Stimulated activated naive CD4-positive, alpha-beta T cell treated with Interleukin-2 at 50 U/mL for 16 hours (primary cell): ENCODE results near the gene DUS1L.

Experiments
- DNase-seq: peaks from one replicate; lab custom pipeline; 2025; lab: John Stamatoyannopoulos, UW

DUS1L gene

GRCh38 chr17:82055023-82055964 is 10.3 kb downstream of the DUS1L start:
- no peak for DNase-seq

GRCh38 chr17:82054351-82055022 is 11.1 kb downstream of the DUS1L start:
- no peak for DNase-seq

DNA sequence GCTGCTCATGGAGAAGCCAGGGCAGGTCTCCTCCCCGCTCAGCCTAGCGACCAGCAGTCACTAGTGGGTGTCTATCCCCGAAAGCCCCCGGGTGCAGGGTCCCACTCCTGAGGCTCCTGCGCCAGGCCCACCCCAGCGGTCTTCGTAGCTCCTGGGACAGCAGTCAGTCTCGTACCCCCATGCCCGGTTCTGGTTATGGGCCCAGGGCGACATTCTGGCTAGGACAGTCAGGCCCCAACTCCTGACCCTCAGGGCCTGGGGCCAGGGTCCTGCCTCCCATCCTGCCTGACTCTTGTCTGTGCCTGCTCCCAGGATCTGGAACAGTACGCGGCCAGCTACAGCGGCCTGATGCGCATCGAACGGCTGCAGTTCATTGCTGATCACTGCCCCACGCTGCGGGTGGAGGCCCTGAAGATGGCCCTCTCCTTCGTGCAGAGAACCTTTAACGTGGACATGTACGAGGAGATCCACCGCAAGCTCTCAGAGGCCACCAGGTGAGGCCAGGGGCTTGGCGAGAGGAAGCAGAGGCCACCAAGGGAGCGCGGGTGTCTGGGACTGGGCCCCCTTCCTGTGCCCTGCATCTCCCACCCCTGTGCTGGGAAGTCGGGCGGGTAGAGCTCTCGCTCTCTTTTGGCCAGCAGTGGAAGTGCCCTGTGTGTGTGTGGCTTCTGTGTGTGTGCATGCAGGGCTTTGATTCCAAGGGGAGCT is 11.9 kb downstream of the DUS1L start:
- DNase-seq = no peak

GRCh38 chr17:82053130-82053529 is 12.5 kb downstream of the DUS1L start:
- DNase-seq = no peak

GRCh38 chr17:82052638-82053059 is 13.0 kb downstream of the DUS1L start:
- no peak for DNase-seq

DNA sequence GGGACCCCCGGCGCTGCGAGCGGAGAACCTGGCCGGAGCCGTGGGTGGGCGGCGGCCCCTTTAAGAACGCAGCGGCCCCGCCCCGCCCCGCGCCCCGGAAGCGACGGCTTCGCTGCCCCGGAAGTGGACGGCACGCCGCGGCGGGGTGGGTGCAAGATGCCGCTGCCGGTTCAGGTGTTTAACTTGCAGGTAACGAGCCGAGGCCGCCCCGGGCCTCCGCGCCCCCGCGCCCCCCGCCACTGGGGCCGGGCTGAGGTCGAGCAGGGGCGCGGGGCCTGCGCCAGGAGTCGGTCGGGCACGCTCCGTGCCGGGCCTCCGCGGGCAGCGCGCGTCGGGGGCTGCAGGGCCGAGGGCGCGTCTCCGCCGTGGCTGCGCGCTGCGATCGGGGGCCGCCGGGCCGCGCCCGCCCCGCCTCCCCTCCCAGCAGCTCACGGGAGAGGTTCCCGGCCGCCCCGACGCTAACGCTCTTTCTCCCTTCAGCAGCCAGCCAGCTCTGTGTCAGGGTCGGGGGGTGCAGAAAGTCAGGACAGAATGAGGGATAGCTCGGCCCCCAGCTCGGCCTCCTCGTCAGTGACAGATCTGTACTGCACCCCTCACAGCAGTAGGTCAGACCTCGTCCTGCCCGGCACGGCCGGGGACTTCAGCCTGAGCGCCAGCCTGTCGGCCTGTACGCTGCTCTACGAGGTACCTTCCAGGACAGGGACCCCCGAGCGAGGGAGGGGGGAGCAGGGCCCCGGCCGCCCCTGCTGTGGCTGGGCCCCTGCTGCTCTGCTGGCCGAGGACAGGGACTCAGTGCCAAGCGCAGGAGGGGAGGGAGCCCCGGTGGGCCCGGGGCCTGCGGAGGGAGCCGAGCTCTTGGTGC is 13.6 kb downstream of the DUS1L start, which contains the start of the genes GPS1 and RFNG:
GPS1 (plus strand) TSS at position 123 of the 862 bp plus-strand sequence; CDS start at position 157, 34 bp downstream.
RFNG (minus strand) TSS at position 36 of the 862 bp plus-strand sequence. CDS start 45 bp downstream, outside the sequence.
- DNase-seq = peak; percentile 84

- DNase-seq = no peak
Observed at GRCh38 chr17:82050761-82051641, 14.6 kb downstream of the DUS1L start.

DNA sequence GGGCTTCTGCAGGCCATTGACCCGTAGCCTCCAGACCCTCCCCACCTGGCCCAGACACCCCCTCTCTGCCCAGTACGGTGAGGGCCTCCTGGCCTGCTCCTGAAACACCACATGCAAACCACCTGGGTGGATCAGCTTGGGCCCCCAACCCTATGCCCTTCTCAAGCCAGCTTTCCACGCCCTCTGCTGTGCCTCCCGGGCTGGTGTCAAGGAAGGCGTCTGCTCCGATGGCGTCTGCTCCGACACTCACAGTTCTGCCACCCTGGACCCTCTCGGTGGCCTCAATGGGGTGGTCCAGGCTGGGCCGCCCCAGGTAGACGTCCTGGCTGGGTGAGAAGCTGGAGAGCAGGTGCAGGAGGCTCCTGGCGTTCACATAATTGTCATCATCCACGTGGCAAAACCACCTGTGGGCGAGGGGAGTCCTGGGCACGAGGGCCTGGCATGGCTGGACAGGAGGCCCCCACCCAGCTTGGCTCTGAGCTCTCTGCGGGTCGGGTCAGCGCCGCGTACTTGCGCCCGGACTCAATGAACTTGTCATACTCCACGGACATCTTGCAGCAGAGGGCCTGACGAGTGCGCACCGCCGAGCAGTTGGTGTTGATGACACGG is 15.3 kb downstream of the DUS1L start:
- DNase-seq = no peak

GRCh38 chr17:82049521-82049971 is 16.1 kb downstream of the DUS1L start:
- DNase-seq = no peak

DNA sequence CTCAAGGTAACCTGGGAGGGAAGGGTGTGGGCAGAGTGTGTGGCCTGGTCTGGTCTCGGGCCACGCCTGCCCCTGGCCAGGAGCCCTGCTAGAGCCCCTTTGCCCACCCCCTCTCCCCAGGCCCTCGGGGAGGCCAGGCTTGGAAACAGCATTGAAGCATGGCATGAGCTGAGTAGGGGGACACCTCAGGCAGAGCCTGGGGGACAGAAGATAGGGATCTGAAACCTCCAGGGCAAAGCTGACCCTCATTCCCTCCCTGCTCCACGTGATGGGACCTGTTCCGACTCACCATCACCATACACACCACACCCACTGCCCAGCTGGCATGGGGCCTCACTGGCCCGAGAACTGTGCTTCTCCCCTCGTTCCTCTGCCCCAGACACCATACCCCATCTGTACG is 16.5 kb downstream of the DUS1L start:
- DNase-seq = no peak

DNA sequence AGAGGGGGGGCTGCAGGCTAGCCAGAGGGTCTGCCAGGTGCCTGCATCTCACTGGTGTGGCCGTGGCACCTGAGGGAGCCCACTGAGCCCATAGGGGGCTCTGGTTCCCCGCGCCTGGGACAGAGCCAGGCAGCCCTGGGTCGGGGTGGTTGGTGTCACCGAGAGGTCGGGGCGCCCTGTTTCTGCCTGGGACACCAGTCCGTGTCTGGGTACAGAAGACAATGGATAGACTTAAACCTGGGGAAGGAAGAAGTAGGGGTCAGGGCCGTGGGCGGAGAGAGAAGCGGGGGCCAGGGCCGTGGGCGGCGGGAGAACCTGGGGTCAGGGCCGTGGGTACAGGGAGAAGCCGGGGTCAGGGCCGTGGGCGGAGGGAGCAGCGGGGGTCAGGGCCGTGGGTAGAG is 17.0 kb downstream of the DUS1L start:
- DNase-seq = no peak

DNA sequence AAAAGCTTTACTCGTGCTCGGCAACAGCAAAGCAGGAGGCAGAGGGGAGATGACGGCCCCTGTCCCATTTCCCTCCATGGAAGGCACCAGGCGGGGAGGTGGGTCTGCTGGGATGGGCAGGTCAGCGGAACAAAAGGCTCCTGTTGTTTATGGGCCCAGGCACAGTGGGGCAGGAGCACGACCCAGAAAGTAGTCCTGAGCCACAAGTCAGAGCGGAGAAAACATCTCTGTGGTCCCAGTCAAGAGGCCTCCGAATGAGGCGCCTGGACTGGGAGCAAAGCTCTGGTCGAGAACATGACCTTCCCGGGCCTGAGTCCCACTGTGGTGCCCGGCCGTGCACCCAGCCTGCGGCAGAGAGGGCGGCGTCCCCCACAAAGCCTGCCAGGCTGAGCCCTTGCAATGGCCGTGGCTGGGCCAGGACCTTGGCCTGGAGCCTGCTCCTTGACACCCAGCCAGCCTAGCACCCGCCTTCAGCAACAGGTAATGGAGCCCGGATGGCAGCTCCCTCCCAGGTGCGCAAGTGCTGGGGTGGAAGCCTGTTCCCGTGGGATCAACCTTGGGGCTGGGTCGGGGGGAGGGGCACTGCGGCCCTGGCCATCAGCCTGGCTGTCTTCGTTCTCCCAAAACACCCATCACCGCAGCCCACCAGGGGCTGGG is 17.6 kb downstream of the DUS1L start:
- DNase-seq = no peak

GRCh38 chr17:82047379-82047778 is 18.2 kb downstream of the DUS1L start:
- no peak for DNase-seq

DNA sequence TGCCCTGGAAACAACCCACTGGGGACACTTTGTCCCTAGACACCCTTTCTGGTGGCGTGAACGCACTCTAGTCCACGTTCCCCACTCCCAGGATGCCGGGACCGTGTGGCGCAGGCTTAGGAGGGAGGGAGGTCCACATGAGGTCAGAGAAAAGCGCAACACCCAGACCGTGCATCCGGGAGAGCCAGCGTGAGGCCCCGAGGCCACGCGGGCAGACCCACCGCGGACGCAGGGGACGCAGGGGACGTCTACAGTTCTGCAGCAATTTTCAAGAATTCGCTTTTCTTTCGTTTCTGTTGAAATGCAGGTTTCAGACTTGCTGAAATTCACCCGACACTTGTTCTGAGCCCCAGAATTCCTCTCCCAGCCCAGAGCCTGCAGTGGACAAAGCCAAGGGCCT is 18.7 kb downstream of the DUS1L start:
- DNase-seq = no peak

GRCh38 chr17:82045936-82046484 is 19.6 kb downstream of the DUS1L start:
- no peak for DNase-seq

DNA sequence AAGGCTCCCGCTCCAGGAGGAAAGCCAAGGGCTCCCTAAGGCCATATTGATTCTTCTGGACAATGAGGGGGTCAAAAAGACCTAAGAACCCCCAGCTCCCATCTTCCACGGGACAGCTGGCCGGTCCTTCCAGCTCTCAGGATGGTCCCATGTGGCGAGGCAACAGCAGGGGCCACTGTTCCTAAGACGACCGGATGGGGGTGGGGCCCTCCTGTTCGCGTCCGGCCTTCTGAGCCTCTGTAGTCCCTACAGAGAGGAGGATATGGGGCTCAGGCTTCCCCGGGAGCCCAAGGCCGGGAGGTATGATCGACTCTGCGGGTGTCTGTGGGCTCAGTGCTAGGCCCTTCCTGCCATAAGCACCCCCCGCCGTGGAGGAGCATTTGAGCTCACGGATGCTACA is 22.1 kb downstream of the DUS1L start:
- no peak for DNase-seq

DNA sequence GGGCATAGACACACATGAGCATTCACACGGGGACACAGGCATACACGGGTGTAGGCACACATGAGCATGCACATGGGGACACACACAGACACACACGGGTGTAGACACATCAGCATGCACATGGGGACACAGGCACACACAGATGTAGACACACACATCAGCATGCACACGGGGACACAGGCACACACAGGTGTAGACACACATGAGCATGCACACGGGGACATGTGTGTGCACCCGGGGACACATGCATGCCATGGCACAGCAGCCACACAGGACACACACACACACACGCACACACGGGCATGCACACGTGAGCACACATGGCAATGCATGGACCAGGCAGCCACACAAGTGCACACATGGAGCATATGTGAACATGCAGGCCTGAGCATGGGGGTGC is 23.0 kb downstream of the DUS1L start:
- no peak for DNase-seq

GRCh38 chr17:82041144-82041814 is 24.3 kb downstream of the DUS1L start:
- DNase-seq = no peak
